Nephron progenitor cell (in vitro differentiated cells): ENCODE data around the gene CTSC.

Experiments
- DNase-seq: peaks from one replicate; pipeline ENCODE4 v3.0.0; 2021
- H3K27ac Mint-ChIP-seq: 2 replicates; pipeline ENCODE4 v1.8.0; 2021; ENCODE audit warnings: mild to moderate bottlenecking, moderate library complexity, mixed read lengths
- H3K27me3 Mint-ChIP-seq: 2 replicates; pipeline ENCODE4 v1.8.0; 2021; ENCODE audit warnings: mild to moderate bottlenecking, low read depth, mixed read lengths; ENCODE audit not compliant: poor library complexity
- H3K36me3 Mint-ChIP-seq: 2 replicates; pipeline ENCODE4 v1.8.0; 2021; ENCODE audit warnings: low read depth, mixed read lengths
- H3K4me1 Mint-ChIP-seq: 2 replicates; pipeline ENCODE4 v1.8.0; 2021; ENCODE audit warnings: mixed read lengths
- H3K4me3 Mint-ChIP-seq: 2 replicates; pipeline ENCODE4 v1.8.0; 2021; ENCODE audit warnings: mild to moderate bottlenecking, moderate library complexity, mixed read lengths
- H3K9me3 Mint-ChIP-seq: 2 replicates; pipeline ENCODE4 v1.8.0; 2021; ENCODE audit warnings: mild to moderate bottlenecking, moderate library complexity, mixed read lengths
- CTCF ChIP-seq: fragments of 200-600 bp; sonication (generic); IDR thresholded peaks from 2 replicates; pipeline ENCODE4 v1.5.0; 2021; ENCODE audit warnings: antibody characterized with exemption

The CTSC gene

GRCh38 chr11:88266919-88267318 lies 70.6 kb downstream of the CTSC start:
- H3K36me3 Mint-ChIP-seq, result peaks cover 81% of the 10 kb centered on the region
- no peak overlapping the region for H3K27ac Mint-ChIP-seq
- peaks cover 4% of the 10 kb centered on the region for H3K27me3 Mint-ChIP-seq
- peaks cover 31% of the 10 kb centered on the region for H3K9me3 Mint-ChIP-seq
- H3K4me3 Mint-ChIP-seq, result no peak overlapping the region
- H3K4me1 Mint-ChIP-seq, result no peaks in the 10 kb centered on the region
- DNase-seq, result no peak
- no peak for TF ChIP-seq CTCF

- no peak overlapping the region for H3K27ac Mint-ChIP-seq
- no peak for DNase-seq
- peaks cover 4% of the 10 kb centered on the region for H3K27me3 Mint-ChIP-seq
- H3K4me3 Mint-ChIP-seq, result no peak overlapping the region
- no peak for TF ChIP-seq CTCF
- peaks cover 81% of the 10 kb centered on the region for H3K36me3 Mint-ChIP-seq
- H3K4me1 Mint-ChIP-seq, result no peaks in the 10 kb centered on the region
- H3K9me3 Mint-ChIP-seq, result peaks cover 32% of the 10 kb centered on the region
Measured at GRCh38 chr11:88266157-88266556, 71.4 kb downstream of the CTSC start.

GRCh38 chr11:88259431-88259830 lies 78.1 kb downstream of the CTSC start:
- DNase-seq, result no peak
- peaks cover 79% of the 10 kb centered on the region for H3K9me3 Mint-ChIP-seq
- H3K27ac Mint-ChIP-seq, result no peak overlapping the region
- no peaks in the 10 kb centered on the region for H3K27me3 Mint-ChIP-seq
- H3K4me1 Mint-ChIP-seq, result no peaks in the 10 kb centered on the region
- no peak for TF ChIP-seq CTCF
- H3K36me3 Mint-ChIP-seq, result peaks cover 57% of the 10 kb centered on the region
- H3K4me3 Mint-ChIP-seq, result no peak overlapping the region

GRCh38 chr11:88252208-88252607 lies 85.3 kb downstream of the CTSC start:
- no peaks in the 10 kb centered on the region for H3K27me3 Mint-ChIP-seq
- peaks cover 25% of the 10 kb centered on the region for H3K9me3 Mint-ChIP-seq
- H3K4me3 Mint-ChIP-seq, result no peak overlapping the region
- peak overlapping the region; percentile 11 for H3K27ac Mint-ChIP-seq
- H3K36me3 Mint-ChIP-seq, result peaks cover 11% of the 10 kb centered on the region
- no peak for TF ChIP-seq CTCF
- no peak for DNase-seq
- H3K4me1 Mint-ChIP-seq, result no peaks in the 10 kb centered on the region

- no peak for DNase-seq
- Mint-ChIP-seq H3K27me3 (no peaks in the 10 kb centered on the region), H3K27ac (peak overlapping the region; percentile 21), H3K4me1 (no peaks in the 10 kb centered on the region), H3K4me3 (no peak overlapping the region), H3K36me3 (peaks cover 11% of the 10 kb centered on the region), H3K9me3 (peaks cover 17% of the 10 kb centered on the region)
- no peak for TF ChIP-seq CTCF
Measured at GRCh38 chr11:88250566-88251242, 86.8 kb downstream of the CTSC start.

- H3K36me3 Mint-ChIP-seq, result peaks cover 5% of the 10 kb centered on the region
- no peak overlapping the region for H3K4me3 Mint-ChIP-seq
- no peak overlapping the region for H3K27ac Mint-ChIP-seq
- H3K4me1 Mint-ChIP-seq, result no peaks in the 10 kb centered on the region
- H3K27me3 Mint-ChIP-seq, result no peaks in the 10 kb centered on the region
- DNase-seq, result no peak
- peaks cover 11% of the 10 kb centered on the region for H3K9me3 Mint-ChIP-seq
- TF ChIP-seq CTCF, result no peak
Measured at GRCh38 chr11:88249706-88250105, 87.8 kb downstream of the CTSC start.
